HG03159 (cell line): ENCODE data around the gene OLIG2.

ENCODE experiments used
- ATAC-seq: cut with Tn5 transposase; IDR thresholded peaks from one replicate; pipeline ENCODE4 v1.9.1; 2021; ENCODE audit warnings: mild to moderate bottlenecking, moderate library complexity; ENCODE audit not compliant: unreplicated experiment

Gene OLIG2

DNA sequence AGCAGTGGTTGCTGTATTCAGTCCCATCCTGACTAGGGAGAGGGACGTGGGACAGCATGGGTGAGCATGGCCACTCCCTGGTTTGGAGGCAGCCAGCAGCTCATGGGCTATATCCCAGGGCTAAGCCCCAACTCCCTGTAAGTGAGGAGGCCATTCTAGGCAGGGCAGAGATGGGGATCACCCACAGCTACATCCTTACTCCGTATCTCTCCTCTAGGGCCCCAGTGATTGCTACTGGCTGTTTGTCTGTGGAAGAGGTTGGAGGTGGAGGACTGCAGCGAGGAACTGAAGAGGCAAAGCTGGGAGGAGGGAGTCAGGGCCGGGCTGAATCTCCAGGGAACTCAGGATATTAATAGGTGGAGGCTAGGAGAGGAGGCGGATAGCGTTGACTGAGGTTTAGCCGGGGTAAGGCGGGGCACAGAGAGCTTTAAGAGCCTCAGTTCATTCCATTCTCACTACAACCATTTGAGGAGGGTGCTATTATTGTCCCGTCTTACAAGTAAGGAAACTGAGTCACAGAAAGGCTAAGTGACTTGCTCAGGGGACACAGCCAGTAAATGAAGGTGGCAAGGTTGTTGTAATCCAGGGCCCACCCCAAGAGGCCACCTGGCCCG is 6.8 kb downstream of the OLIG2 start:
- ATAC-seq: no peak

DNA sequence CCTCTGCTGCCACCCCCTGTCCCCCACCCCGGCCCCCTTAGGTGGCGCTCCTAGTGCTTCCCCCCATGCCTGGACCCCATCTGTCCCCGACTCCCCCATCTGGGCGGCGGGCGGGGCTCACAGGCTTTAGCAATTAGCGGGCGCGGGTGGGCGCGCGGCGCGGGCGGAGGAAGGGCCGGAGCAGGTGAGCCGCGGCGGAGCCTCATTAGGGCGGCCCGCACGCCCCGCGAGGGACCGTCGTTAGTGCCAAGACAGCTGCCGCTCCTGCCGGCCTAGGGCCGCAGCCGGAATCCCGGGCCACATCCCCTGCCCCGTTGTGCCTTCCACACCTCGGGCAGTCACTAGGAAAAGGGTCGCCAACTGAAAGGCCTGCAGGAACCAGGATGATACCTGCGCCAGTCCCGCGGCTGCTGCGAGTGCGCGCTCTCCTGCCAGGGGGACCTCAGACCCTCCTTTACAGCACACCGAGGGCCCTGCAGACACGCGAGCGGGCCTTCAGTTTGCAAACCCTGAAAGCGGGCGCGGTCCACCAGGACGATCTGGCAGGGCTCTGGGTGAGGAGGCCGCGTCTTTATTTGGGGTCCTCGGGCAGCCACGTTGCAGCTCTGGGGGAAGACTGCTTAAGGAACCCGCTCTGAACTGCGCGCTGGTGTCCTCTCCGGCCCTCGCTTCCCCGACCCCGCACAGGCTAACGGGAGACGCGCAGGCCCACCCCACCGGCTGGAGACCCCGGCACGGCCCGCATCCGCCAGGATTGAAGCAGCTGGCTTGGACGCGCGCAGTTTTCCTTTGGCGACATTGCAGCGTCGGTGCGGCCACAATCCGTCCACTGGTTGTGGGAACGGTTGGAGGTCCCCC is 7.6 kb downstream of the OLIG2 start:
- ATAC-seq: no peak

DNA sequence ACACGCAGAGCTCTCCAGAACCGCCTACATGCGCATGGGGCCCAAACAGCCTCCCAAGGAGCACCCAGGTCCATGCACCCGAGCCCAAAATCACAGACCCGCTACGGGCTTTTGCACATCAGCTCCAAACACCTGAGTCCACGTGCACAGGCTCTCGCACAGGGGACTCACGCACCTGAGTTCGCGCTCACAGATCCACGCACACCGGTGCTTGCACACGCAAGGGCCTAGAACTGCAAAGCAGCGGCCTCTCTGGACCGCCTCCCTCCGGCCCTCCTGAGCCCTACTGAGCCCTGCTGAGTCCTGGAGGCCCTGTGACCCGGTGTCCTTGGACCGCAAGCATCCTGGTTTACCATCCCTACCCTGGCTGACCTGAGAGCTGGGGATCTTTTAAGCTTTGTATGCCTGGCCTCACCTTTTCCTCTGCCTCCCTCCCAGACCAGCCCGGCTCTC is 8.3 kb downstream of the OLIG2 start:
- ATAC-seq: no peak

DNA sequence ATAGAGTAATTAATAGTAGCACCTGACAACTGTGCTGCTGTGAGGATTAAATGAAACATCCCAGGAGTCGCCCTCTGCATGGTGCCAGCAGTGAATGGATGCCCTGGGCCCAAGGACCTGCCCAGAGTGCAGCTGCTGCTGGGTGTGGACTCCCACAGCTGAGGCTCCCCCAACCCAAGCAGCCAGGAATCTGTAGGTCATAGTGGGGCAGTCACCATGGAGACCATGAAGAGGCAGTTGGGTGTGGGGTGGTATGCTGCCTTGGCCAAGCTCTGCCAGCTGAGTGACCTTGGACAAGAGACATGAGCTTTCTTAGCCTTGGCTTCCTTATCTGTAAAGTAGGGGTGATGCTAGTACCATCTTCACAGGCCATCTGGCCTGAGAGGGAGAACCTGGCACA is 9.4 kb downstream of the OLIG2 start:
- ATAC-seq: no peak

DNA sequence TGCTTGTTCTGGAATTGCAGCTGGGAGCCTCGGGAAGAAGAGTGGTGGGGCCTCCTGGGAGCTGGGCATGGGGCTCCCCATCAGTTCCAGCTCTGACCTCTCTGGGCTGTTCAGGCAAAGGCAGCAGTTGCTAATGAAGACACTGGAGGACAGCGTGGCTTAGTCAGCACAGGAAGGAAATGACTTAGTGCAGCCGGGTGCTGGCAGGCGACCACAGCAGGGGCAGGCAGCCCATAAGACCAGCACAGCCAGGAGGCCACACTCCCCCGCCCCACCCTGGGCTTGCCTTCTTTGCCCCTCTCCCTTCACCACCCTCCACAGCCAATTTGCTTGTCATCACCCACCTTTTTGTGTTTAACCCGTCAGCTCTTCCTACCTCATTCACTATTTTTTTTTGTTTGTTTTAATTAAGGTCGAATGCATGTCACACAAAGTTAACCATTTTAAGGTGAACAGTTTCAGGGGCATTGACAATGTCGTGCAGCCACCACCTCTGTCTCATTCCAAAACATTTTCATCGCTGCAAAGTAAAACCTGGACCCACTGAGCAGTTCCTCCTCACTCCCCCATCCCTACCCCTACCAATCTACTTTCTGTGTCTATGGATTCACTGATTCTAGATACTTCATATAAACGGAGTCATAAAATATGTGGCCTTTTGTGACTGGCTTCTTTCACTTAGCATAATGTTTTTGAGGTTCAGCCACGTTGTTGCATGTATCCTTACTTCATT is 10.9 kb downstream of the OLIG2 start:
- no peak for ATAC-seq

DNA sequence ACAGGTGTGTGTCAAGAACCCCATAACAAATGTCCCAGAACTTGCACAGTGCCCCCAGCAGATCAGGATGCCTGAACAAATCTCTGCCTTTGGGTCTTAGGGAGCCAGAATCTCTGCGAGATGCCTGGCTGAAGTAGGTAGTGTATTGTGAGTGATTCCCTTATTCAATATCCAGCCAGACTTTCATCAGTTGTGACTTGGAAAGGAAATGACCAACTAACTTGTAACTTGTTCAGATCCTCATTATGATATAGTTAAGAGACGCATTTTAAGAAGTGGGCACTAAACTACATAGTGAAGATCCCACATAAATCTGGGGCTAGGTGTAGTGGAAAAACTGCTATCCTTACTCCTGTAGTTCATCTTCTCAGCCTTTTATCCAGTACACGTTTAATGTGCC is 11.8 kb downstream of the OLIG2 start:
- ATAC-seq: no peak

DNA sequence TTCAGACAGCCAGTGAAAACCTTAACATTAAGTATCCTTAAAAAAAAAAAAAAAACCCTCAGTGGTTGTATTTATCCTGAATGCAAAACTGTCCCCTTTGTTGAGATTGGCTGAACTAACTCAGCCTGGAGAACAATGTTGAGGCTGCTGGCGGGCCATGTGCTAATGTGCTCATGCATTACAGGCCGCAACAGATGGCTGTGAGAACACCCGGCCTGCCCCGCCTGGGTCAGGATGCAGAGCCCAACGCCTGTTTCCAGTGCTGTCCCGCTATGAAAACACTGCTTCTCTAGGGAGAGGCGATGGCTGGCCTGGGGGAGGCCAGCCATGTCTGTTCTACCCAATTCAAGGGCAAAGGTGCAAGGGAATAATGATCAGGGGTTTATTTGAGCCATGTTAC is 13.8 kb downstream of the OLIG2 start:
- ATAC-seq: no peak

DNA sequence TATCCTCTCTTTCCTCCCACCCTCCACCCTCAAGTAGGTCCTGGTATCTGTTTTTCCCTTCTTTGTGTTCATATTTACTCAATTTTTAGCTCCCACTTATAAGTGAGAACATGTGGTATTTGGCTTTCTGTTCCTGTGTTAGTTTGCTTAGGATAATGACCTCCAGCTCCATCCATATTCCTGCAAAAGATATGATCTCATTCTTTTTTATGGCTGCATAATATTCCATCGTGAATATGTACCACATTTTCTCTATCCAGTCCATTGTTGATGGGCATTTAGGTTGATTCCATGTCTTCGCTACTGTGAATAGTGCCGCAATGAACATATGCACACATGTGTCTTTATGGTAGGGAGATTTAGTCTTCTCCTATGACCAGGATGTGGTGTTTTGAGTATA is 14.5 kb downstream of the OLIG2 start:
- ATAC-seq: no peak

DNA sequence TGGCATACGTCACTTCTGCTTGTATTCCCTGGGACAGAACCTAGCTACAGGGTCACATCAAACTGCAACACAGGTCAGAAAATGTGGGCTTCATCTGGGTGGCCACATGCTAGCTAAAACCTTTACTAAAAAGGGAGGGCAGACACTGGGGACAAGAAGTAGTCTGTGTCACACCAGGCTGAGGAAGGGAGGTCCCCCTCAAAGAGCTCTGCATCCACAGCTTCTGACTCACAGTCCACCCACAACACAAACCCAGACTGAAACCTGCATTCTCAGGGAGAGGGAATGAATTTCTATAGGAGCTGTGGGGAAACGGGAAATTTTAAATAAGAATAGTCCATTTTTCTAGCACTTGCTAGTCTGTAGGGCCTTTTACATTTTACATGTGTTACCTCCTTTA is 16.2 kb downstream of the OLIG2 start:
- no peak for ATAC-seq

DNA sequence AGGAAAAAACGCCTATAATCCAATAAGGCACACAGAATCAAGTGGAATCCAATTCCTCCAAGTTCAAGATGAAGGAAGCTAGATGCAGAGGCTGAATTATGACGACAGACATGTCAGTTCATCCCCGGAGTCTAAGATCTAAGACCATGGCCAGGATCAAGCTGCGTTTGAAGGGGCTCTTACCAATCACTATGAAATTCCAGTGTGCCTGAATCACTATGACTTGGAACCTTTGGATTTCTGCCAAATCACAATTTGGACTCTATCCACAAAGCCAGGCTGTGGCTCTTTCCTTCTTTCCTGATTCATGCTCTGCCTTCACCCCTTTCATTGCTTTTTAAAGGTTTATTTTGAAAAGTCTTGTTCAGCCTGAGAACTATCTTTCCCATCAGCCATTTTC is 17.1 kb downstream of the OLIG2 start:
- ATAC-seq: no peak

DNA sequence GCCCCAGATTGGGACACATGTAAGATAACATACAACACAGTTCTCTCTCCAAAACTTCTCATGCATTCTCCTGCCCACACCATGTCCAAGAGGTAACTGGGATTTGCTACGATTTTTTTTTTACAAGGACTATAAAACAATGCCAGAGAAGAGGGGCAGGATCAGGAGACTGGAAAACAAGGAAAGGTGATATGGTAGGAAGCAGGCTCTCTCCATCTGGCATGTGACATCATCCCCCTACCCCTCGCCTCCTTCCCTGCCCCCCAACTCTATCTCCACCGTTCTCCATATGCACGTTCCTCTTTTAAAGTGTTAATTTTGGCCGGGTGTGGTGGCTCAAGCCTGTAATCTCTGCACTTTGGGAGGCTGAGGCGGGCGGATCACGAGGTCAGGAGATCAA is 20.7 kb downstream of the OLIG2 start:
- ATAC-seq: no peak

DNA sequence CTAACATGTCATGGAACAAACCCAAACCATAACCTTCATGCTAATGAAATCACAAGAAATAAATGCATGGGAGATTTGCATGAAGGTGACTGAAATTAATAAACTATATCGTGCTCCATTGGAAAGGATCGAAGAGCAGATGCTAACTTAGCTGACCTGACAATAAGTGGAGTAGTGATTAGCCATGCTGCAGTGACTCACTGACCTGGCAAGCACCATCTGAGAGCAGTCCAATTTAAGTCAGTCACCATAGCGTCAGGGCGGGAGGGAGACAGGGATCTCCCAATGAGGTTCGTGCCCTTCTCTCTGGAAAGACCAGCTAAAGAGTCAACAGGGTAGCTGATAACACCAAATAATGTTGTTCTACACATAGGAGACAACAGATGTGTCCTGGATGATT is 21.5 kb downstream of the OLIG2 start:
- no peak for ATAC-seq

DNA sequence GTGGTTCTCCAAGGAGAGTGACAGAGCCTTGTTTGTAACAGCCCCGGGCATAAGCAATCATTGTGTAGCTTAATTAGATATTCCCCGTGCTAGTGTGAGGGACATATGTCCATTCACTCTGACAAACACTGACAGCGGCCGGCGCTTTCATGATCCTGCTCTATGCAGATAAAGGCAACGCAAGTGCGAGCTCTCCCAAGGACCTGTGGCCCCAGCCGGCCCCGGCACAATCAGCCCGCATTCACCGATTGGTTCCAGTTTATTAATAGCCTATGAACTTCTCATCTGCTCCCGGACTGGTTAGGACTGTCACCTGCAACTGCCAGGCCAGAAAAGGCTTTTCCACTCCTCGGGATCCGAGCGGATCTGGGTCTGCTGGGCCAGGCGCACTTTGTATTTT is 26.2 kb downstream of the OLIG2 start:
- ATAC-seq: no peak

DNA sequence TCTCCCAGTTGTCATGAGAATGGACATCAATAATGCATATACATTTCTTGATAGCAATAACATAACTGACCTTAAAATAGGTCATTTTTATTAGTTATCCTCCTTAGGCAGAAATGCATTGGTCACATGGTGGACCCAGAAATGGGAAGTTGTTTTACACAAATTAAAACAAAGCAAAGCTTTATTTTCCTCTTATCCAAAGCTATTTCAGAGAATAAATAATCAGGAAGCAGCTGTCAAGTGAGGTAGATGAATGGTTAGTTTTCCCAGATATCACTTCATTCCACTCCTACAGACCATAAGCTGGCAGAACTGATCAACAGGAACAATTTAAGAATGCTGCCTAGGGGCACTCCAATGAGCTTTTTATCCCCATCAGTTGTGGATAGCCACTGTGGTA is 28.2 kb downstream of the OLIG2 start:
- no peak for ATAC-seq

DNA sequence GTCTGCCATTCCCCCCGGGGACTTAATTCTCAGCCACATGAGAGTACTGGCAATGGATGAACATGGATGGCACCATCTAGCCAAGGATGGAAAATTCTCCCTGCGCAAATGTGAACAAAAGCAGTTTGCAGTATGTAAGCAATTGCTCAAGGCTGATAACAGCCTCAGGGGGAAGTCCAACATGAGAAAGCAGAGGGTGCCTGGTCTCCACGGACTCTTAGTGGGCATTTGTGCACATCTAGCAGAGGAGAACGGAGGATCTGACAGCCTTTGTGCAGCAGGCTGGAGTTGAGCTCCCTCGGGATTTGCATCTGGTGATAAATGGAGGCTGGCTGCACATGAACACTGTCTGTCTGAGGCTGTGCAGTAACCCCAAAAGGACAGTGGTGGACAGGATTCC is 30.3 kb downstream of the OLIG2 start:
- ATAC-seq: no peak

DNA sequence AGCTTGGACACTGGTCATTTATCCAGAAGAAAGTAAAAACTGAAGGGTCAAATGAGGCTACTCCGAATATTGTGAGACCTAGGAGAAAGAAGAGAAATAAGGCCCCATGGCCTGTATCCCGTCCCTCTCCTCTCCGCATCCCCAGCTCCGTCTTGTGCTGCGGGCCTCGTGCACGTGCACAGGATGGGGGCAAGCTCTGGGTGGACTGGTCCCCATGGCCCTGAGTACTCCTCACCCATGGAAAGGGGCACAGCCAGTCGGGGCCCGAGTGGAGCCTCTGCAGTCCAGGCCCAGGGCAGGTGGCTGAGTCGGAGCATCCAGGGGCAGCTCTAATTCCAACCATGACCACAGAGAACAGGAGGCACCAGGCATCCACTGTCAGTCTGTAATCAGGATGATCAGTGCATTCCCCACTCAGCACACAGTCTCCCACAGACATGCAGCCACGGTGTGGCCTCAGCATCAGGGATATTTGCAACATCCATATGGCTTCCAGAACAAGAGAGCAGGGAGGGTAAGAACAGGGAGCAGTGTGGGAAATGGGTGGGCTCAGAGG is 31.7 kb downstream of the OLIG2 start:
- no peak for ATAC-seq

DNA sequence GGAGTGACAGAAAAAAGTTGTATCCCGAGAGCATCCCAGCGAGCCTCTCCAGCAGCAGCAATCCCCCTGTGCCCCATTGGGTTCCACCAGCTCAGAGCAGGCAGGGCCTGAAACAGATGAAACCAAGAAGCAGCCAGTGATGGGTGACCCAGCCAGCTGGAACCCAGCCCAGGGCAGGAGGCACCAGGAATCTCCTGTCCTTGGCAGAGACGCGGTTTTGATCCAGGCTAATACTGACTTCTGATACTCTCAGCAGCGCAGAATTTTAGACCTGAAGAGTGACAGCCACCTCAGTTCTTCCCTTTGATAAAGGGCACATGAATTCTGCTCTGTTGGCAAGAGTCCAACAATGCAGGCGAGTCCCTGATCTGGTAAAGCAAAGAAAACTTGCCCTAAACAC is 32.8 kb downstream of the OLIG2 start:
- no peak for ATAC-seq

DNA sequence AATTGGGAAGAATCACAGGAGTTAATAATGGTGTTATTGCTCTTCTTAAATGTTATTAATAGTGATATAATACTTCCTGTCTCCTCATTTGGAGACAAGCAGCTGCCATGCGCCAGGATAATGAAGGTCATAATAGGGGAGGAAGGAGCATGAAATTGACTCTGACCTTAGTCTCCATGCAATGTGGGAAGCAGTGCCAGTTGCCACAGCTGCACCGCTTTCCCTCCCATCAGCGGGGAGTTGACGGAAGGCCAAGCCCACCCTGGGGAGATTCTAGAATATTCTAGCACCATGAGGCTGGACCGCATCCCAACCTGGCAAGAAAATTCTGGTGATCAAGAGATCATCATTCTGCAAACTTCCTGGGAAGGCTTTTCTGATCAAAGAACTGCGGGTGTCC is 33.2 kb downstream of the OLIG2 start:
- ATAC-seq: no peak

DNA sequence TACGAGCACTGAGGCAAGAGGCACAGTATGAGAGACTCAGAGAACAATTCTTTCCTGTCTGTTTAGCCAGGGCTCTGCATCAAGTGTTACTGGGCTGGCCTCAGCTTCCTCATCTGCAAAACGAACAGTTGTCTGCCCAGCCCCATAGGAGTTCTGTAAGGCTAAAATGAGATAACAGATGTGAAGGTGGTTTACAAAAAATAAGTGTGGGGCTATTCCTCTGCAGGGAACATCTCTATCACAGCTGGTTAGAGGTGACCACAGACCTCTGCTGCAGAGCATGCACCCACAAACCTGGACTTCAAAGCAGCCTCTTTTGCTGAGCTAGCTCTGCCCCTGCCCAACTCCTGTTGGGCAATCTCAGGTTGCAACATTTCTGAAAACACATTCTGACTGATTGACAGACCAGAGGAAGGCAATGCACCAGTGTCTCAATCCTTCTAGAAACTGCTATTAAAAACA is 33.7 kb downstream of the OLIG2 start:
- no peak for ATAC-seq

DNA sequence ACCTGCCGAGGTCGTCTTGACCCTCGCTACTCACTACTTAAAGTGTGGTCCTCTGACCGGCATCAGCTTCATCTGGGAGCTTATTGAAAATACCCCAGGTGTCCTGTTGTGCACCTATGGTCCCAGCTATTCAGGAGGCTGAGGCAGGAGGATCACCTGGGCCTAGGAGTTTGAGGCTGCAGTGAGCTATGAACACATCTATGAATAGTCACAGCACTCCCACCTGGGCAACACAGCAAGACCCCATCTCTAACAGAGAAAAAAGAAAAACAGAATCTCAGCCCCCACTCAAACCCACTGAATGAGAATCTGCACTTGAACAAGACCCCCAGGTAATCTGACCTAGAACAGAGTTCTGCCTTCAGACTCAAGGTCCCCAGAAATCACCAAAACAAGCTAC is 35.5 kb downstream of the OLIG2 start:
- no peak for ATAC-seq

DNA sequence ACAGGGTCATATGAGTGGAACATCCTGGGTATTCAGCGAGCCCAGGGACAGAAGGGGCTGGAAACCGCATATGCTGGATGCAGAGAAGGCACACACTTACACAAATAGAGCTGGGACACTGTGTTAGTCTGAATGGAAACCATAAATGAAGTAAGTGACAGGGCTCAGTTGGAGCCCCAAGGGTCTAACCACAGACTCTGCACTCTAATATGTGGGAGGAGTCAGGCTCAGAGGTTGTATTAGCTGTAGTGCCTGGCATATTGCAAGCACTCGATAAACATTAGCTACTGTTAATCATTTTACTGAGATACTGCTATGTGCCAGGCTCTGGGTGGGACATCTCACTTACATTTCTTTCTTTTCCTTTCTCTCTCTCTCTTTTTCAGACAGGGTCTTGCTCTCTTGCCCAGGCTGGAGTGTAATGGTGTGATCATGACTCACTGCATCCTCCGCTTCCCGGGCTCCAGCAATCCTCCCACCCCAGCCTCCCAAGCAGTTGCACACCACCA is 37.7 kb downstream of the OLIG2 start:
- ATAC-seq: no peak
